GM21825 (cell line): ENCODE data around the gene RSAD2.
"Not testable (repeated sequence)": the region's sequence is repeated elsewhere in the genome, so short reads cannot be mapped to it uniquely, and the experiment has no call there.

ENCODE experiments used
- ATAC-seq: cut with Tn5 transposase; IDR thresholded peaks from one replicate; pipeline ENCODE4 v1.9.1; 2021; ENCODE audit warnings: mild to moderate bottlenecking, moderate library complexity; ENCODE audit not compliant: unreplicated experiment

The RSAD2 gene

GRCh38 chr2:6896930-6897759 lies 19.6 kb downstream of the RSAD2 start:
- no peak for ATAC-seq

DNA sequence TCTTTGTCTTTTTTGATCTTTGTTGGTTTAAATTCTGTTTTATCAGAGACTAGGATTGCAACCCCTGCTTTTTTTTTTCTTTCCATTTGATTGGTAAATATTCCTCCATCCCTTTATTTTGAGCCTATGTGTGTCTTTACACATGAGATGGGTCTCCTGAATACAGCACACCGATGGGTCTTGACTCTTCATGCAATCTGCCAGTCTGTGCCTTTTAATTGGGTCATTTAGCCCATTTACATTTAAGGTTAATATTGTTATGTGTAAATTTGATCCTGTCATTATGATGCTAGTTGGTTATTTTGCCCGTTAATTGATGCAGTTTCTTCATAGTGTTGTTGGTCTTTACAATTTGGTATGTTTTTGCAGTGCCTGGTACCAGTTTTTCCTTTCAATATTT lies 25.0 kb downstream of the RSAD2 start:
- ATAC-seq: not testable (repeated sequence)

GRCh38 chr2:6905668-6906067 lies 28.1 kb downstream of the RSAD2 start:
- ATAC-seq: no peak

DNA sequence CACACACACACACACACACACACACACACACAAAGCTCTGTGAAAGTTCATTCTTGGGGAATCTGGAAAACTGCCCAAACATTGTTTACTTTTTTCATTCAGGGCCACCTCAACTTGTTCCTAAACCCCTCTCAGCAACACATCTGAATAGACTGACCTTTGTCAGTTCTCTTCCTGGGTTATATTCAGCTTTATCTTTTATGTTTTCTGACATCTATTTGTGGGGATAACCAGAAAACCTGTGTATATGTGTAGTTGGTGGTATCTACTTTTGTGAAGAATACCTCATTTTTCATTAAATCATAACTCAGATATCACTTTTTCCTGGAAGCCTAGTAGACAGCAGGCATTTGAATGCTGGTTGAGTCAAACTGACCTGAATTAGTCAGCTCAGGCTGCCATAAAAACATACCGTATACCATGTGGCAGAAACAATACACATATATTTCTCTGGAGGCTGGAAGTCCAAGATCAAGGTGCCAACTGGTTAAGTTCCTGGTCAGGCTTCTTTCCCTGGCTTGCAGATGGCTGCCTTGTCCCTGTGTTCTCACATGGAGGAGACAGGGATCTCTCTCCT lies 28.7 kb downstream of the RSAD2 start:
- ATAC-seq: no peak

DNA sequence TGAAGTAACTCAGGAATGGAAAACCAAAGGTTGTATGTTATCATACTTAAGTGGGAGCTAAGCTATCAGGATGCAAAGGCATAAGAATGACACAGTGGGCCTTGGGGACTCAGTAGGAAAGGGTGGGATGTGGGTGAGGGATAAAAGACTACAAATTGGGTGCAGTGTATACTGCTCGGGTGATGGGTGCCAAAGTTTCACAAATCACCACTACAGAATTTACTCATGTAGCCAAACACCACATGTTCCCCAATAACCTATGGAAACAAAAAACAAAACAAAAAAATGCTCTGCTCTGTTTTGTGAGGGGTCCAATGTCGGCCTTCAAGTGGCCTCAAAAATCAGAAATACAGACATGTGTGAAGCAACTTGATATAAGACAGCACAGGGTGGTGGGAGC lies 30.7 kb downstream of the RSAD2 start:
- no peak for ATAC-seq

DNA sequence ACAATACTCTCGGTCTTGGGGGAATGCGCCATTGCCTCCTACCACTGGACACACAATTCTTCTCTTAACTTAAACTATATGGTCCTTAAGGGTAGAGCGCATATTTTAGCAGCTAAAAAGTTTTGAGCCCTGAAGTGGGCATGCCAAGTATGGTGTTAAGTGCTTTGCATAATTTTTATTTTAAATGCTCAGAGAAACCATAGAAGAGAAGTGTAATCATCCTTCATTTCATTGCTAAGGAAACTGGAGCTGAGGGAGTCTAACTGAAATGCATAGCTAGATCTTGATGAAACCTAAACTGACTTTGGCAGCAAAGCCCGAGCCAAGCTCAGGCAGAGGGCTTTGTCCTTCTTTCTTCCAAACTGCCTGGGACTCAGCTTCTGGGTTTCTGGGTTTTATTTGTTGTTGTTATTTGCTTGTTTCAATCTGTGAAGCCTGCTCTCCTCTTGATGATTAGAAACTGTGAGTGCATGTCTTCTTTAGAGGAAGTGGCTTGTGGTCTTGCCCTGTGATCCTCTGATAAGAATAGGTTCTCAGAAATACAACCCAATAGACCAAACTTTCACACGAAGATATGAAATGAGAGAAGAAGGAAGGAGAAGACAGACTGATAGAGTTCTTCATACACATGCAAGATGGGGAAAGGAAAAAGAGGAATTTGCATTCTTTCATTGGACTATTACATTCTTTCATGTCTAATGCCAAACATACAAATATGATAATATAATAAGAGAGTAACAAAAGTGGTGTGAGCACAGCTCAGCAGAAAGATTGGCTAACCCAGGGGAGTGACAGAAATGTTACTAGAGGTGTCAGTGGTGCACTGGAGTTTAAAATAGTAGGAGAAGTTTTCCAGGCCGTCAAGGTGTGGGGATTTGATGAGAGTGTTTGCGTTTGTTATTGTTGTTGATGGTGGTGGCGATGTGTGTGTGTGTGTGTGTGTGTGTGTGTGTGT lies 32.1 kb downstream of the RSAD2 start:
- peak; percentile 98 for ATAC-seq

- ATAC-seq: no peak
Observed at GRCh38 chr2:6911721-6912120, 34.1 kb downstream of the RSAD2 start.

DNA sequence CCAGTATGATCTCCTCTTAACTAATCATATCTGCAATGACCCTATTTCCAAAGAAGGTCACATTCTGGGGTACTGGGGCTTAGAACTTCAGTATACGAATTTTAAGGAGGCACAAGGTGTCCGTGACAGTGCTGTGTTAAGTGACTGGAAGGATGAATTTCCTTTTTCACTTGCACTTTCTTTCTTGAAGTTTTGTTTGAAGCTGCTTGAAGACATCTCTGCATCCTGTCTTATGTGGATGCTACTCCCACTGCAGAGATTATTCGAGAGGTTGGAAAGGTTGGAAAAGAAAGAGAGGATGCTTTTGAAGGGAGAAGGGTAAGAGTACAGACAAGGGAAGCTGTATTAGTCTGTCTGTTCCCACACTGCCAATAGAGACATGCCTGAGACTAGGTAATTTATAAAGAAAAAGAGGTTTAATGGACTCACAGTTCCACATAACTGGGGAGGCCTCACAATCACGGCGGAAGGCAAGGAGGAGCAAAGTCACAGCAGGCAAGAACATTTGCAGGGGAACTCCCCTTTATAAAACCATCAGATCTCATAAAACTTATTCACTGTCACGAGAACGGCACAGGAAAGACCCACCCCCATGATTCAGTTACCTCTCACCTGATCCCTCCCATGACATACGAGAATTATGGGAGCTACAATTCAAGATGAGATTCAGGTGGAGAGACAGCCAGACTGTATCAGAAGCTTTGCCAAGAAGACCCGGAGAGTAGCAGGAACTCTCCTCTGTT lies 36.0 kb downstream of the RSAD2 start:
- ATAC-seq: no peak

GRCh38 chr2:6914828-6915227 lies 37.3 kb downstream of the RSAD2 start:
- ATAC-seq: no peak

DNA sequence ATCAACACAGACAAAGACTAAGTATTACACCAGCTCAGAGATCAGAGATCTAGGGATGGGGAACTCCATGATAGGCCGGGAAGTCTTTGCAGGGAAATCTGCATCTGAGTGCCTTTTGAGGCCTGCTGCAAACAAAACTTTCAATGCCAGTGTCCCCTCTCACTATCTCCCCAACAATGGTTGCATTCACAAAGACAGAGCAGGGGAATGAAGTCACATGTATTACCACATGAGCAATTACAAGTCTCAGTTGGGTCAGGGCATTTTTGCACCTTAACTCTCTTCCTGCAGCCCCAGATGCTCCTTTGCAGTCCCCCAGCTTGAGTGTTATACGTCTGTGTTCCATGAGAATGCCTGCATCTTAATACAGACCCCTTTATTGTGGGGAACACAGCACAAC lies 37.8 kb downstream of the RSAD2 start:
- ATAC-seq: no peak

DNA sequence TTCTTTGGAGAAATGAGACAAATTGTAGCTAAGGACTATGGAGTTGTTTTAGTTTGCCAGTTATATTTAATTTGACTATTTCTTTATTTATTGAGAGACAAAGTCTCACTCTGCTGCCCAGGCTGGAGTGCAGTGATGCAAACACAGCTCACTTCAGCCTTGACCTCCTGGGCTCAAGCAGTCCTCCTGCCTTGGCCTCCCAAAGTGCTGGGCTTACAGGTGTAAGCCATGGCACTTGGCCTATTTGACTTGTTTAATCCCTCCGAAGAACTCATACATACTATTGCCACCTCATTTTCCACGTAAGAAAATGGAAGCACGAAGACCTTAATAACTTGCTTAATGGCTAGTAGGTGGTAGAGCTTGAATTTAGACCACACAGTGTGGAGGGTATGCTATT lies 38.6 kb downstream of the RSAD2 start:
- no peak for ATAC-seq

- no peak for ATAC-seq
Observed at GRCh38 chr2:6916736-6917070, 39.1 kb downstream of the RSAD2 start.

DNA sequence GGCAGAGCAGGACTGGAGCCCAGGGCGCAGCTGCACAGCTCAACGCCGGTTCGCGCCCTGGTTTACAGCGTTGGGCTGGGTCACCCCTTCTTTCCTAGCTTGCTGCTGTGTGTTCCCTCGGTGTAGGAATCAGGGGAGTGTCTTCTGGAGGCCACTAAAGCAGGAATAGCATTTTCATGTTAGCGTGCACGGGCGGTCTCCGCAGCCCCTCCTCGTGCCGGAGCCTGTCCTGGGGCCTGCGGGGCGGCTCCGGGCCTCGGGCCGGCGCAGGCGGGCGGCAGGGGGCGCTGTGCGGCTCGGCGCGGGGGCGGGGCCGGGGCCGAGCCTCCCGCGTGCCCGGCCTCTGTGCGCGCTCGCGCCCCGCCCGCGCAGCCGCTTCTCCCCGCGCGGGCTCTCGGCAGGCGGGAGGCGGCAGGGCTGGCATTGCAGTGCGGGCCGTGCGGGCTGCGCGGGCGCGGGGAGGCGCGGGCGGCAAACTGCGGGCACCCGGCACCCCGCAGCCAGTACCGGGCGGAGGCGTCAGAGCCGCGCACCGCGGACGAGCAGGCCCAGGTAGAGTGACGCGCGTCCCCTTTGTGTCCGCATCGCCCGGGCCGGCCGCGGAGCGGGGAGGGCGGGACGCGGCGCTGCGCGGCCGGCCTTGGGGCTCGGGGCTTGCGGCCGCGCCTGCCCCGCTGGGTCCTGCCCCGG lies 39.6 kb downstream of the RSAD2 start, which contains the start of gene RNF144A:
TSS of gene RNF144A (plus strand) at position 342 of the 690 bp plus-strand sequence. CDS start 79,515 bp downstream, outside the sequence.
- peak; percentile 84 for ATAC-seq

- peak; percentile 26 for ATAC-seq
Observed at GRCh38 chr2:6917761-6918421, 40.3 kb downstream of the RSAD2 start.

DNA sequence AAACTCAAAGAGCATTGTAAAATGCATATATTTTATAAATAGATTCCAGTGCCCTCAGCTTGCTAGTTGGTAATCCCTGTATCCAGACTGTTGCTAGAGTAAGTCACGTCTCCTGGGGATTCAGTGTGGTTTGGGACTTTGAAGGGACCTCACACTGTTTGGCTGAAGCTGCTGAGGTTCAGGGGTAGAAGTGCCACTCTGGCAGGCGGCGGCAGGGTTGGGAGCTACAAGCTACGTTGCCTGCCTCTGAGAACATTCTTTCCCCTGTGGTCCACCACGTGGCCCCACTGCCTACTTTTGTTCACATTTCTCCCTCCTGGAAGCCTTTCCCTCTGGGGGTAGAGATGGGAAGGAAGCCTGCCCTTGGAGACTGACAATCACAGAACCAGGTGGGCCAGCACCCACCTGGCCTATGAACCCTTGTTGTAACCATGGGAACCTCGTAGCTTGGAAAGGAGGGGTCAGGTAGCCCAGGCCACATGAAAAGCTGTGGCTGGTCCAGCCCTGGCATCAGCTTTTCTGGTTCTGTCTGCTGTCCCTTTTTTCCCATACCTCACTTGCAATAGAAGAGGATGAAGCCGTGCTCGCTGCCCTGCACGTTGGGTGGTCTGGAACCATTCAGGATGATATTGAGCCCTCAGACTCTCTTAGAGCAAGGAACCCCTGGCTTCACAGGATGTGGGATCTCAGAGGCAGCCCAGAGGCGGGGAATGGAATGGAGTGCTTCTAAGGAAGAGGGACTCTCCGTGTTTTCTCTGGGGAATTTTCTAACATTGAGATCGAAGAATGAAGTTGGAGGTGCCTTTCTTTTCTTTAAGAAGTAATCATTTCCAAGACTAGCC lies 42.5 kb downstream of the RSAD2 start:
- ATAC-seq: no peak

- ATAC-seq: no peak
Observed at GRCh38 chr2:6920743-6921064, 43.1 kb downstream of the RSAD2 start.

- no peak for ATAC-seq
Observed at GRCh38 chr2:6921321-6921922, 43.8 kb downstream of the RSAD2 start.

- ATAC-seq: no peak
Observed at GRCh38 chr2:6922201-6922656, 44.7 kb downstream of the RSAD2 start.
